NCI-H1092 (cell line): ENCODE results near the gene CPPED1.

ENCODE experiments used
- DNase-seq: peaks from one replicate; lab custom pipeline; 2025; lab: John Stamatoyannopoulos, UW

The CPPED1 gene

GRCh38 chr16:12737563-12737962, 66.1 kb downstream of the CPPED1 start:
- DNase-seq = no peak

- DNase-seq = no peak
Measured at GRCh38 chr16:12735805-12736204, 67.9 kb downstream of the CPPED1 start.

- no peak for DNase-seq
Measured at GRCh38 chr16:12732600-12732999, 71.1 kb downstream of the CPPED1 start.

- no peak for DNase-seq
Measured at GRCh38 chr16:12729448-12729847, 74.2 kb downstream of the CPPED1 start.

GRCh38 chr16:12728469-12728868, 75.2 kb downstream of the CPPED1 start:
- DNase-seq = no peak

GRCh38 chr16:12724226-12724625, 79.5 kb downstream of the CPPED1 start:
- no peak for DNase-seq

- no peak for DNase-seq
Measured at GRCh38 chr16:12723681-12724080, 80.0 kb downstream of the CPPED1 start.

- no peak for DNase-seq
Measured at GRCh38 chr16:12721841-12722421, 81.8 kb downstream of the CPPED1 start.

- DNase-seq = no peak
Measured at GRCh38 chr16:12719972-12720371, 83.7 kb downstream of the CPPED1 start.

- no peak for DNase-seq
Measured at GRCh38 chr16:12716658-12717057, 87.0 kb downstream of the CPPED1 start.

- no peak for DNase-seq
Measured at GRCh38 chr16:12709807-12710206, 93.9 kb downstream of the CPPED1 start.

- no peak for DNase-seq
Measured at GRCh38 chr16:12708266-12708665, 95.4 kb downstream of the CPPED1 start.

GRCh38 chr16:12706628-12707027, 97.1 kb downstream of the CPPED1 start:
- DNase-seq = no peak

- DNase-seq = no peak
Measured at GRCh38 chr16:12704492-12705111, 99.1 kb downstream of the CPPED1 start.

- DNase-seq = no peak
Measured at GRCh38 chr16:12703935-12704334, 99.8 kb downstream of the CPPED1 start.

- no peak for DNase-seq
Measured at GRCh38 chr16:12700161-12700560, 103.5 kb downstream of the CPPED1 start.

- DNase-seq = no peak
Measured at GRCh38 chr16:12699161-12699560, 104.5 kb downstream of the CPPED1 start.

GRCh38 chr16:12697437-12697836, 106.2 kb downstream of the CPPED1 start:
- DNase-seq = no peak

GRCh38 chr16:12695454-12695853, 108.2 kb downstream of the CPPED1 start:
- DNase-seq = no peak

GRCh38 chr16:12690024-12690423, 113.7 kb downstream of the CPPED1 start:
- DNase-seq = no peak

- DNase-seq = no peak
Measured at GRCh38 chr16:12688951-12689850, 114.5 kb downstream of the CPPED1 start.

- DNase-seq = no peak
Measured at GRCh38 chr16:12685806-12686205, 117.9 kb downstream of the CPPED1 start.
